WTC11 (cell line): ENCODE data around the gene MYLK3. TPM values are rescaled to one million over a fixed set of nuclear protein-coding genes. Genes with fewer than 3 reads are reported as not detected.

ENCODE experiments used
- ATAC-seq: fragments of 200-7000 bp; cut with Tn5 transposase; 2 replicates; pipeline ENCODE4 v1.10.0; 2021; ENCODE audit warnings: mild to moderate bottlenecking, moderate library complexity
- CTCF ChIA-PET: fragments of 300-600 bp; sonication (Branson Sonifier 250); formaldehyde crosslinking; loops from one replicate; lab custom pipeline; 2021; ENCODE audit warnings: antibody characterized with exemption; lab: Charles Lee
- POLR2A ChIA-PET: fragments of 350-600 bp; sonication (Branson Sonifier 250); formaldehyde crosslinking; loops from one replicate; lab custom pipeline; 2021; ENCODE audit warnings: antibody characterized with exemption; lab: Charles Lee
- DNase-seq: peaks from one replicate; pipeline ENCODE4 v3.0.0; 2021; ENCODE audit warnings: low spot score
- H3K27ac Mint-ChIP-seq: 2 replicates; pipeline ENCODE4 v1.8.0; 2021; ENCODE audit warnings: mixed read lengths
- H3K27me3 Mint-ChIP-seq: 2 replicates; pipeline ENCODE4 v1.8.0; 2021; ENCODE audit warnings: low read depth, mild to moderate bottlenecking, moderate library complexity, mixed read lengths
- H3K36me3 Mint-ChIP-seq: 2 replicates; pipeline ENCODE4 v1.8.0; 2021; ENCODE audit warnings: mixed read lengths
- H3K4me1 Mint-ChIP-seq: 2 replicates; pipeline ENCODE4 v1.8.0; 2022; ENCODE audit warnings: mixed read lengths
- H3K4me3 Mint-ChIP-seq: 2 replicates; pipeline ENCODE4 v1.8.0; 2021; ENCODE audit warnings: mild to moderate bottlenecking, moderate library complexity, mixed read lengths
- H3K9me3 Mint-ChIP-seq: 2 replicates; pipeline ENCODE4 v1.8.0; 2021; ENCODE audit warnings: mixed read lengths
- AFF4 ChIP-seq: sonication (generic); formaldehyde crosslinking; IDR thresholded peaks from 2 replicates; pipeline ENCODE4 v1.8.1; 2023; ENCODE audit warnings: mild to moderate bottlenecking, missing genetic modification reagents, borderline replicate concordance
- ARID4B ChIP-seq: sonication (generic); formaldehyde crosslinking; IDR thresholded peaks from 2 replicates; pipeline ENCODE4 v1.8.0; 2023; ENCODE audit warnings: missing genetic modification reagents, mild to moderate bottlenecking, borderline replicate concordance
- ELF4 ChIP-seq: sonication (generic); formaldehyde crosslinking; IDR thresholded peaks from 2 replicates; pipeline ENCODE4 v1.8.1; 2022; ENCODE audit warnings: low read depth, mild to moderate bottlenecking, moderate library complexity, missing genetic modification reagents
- ESRRA ChIP-seq: sonication (generic); formaldehyde crosslinking; IDR thresholded peaks from 2 replicates; pipeline ENCODE4 v1.8.1; 2022; ENCODE audit warnings: mild to moderate bottlenecking, missing genetic modification reagents, borderline replicate concordance
- ETV6 ChIP-seq: sonication (generic); formaldehyde crosslinking; IDR thresholded peaks from 2 replicates; pipeline ENCODE4 v1.8.1; 2022; ENCODE audit warnings: mild to moderate bottlenecking, missing genetic modification reagents
- FOXJ3 ChIP-seq: sonication (generic); formaldehyde crosslinking; IDR thresholded peaks from 2 replicates; pipeline ENCODE4 v1.9.0; 2021; ENCODE audit warnings: missing genetic modification reagents, mild to moderate bottlenecking, borderline replicate concordance
- HMGXB4 ChIP-seq: sonication (generic); formaldehyde crosslinking; IDR thresholded peaks from 2 replicates; pipeline ENCODE4 v1.8.1; 2023; ENCODE audit warnings: mild to moderate bottlenecking, moderate library complexity, missing genetic modification reagents
- JUN ChIP-seq: sonication (generic); formaldehyde crosslinking; IDR thresholded peaks from 2 replicates; pipeline ENCODE4 v1.8.0; 2023; ENCODE audit warnings: mild to moderate bottlenecking, missing genetic modification reagents
- NR3C1 ChIP-seq: sonication (generic); formaldehyde crosslinking; conservative IDR thresholded peaks from 2 replicates; pipeline ENCODE4 v1.8.1; 2023; ENCODE audit warnings: low read depth, mild to moderate bottlenecking, missing genetic modification reagents
- OVOL2 ChIP-seq: fragments of 250-450 bp; sonication (Bioruptor Pico); IDR thresholded peaks from 2 replicates; pipeline ENCODE4 v1.9.0; 2021; ENCODE audit warnings: mild to moderate bottlenecking, borderline replicate concordance
- RORB ChIP-seq: fragments of 250-450 bp; sonication (Bioruptor Pico); IDR thresholded peaks from 2 replicates; pipeline ENCODE4 v1.9.0; 2021; ENCODE audit warnings: mild to moderate bottlenecking
- TP53 ChIP-seq: sonication (generic); formaldehyde crosslinking; IDR thresholded peaks from 2 replicates; pipeline ENCODE4 v1.8.1; 2023; ENCODE audit warnings: mild to moderate bottlenecking, missing genetic modification reagents
- ZNF512 ChIP-seq: sonication (generic); formaldehyde crosslinking; IDR thresholded peaks from 2 replicates; pipeline ENCODE4 v1.8.1; 2022; ENCODE audit warnings: missing genetic modification reagents, borderline replicate concordance
- ZNF532 ChIP-seq: fragments of 250-450 bp; sonication (Bioruptor Pico); IDR thresholded peaks from 2 replicates; pipeline ENCODE4 v1.9.0; 2021; ENCODE audit warnings: mild to moderate bottlenecking, borderline replicate concordance
- ZNF671 ChIP-seq: fragments of 250-450 bp; sonication (Bioruptor Pico); IDR thresholded peaks from 2 replicates; pipeline ENCODE4 v1.8.0; 2021; ENCODE audit warnings: mild to moderate bottlenecking
- total RNA-seq: library from RNA; stranded (reverse); gene quantifications from 3 replicates; pipeline ENCODE4 v1.2.3, GENCODE V29; 2021
- TF ChIP-seq, protein P1 (sequence below): sonication (generic); formaldehyde crosslinking; IDR thresholded peaks from 2 replicates; pipeline ENCODE4 v1.8.1; 2023; ENCODE audit warnings: mild to moderate bottlenecking, missing genetic modification reagents
- TF ChIP-seq, protein P2 (sequence below): sonication (generic); formaldehyde crosslinking; IDR thresholded peaks from 2 replicates; pipeline ENCODE4 v1.8.1; 2022; ENCODE audit warnings: low read depth, missing genetic modification reagents, borderline replicate concordance

The MYLK3 gene
- total RNA-seq, 1 experiment from 2014 or later = 0.79 TPM

- TF ChIP-seq ZNF532 (CRISPR knock-in tag) = no peak
- TF ChIP-seq ESRRA (CRISPR knock-in tag) = no peak
- no peak for TF ChIP-seq OVOL2 (CRISPR knock-in tag)
- no peak for TF ChIP-seq ZNF512 (CRISPR knock-in tag)
- TF ChIP-seq, protein P1, sequence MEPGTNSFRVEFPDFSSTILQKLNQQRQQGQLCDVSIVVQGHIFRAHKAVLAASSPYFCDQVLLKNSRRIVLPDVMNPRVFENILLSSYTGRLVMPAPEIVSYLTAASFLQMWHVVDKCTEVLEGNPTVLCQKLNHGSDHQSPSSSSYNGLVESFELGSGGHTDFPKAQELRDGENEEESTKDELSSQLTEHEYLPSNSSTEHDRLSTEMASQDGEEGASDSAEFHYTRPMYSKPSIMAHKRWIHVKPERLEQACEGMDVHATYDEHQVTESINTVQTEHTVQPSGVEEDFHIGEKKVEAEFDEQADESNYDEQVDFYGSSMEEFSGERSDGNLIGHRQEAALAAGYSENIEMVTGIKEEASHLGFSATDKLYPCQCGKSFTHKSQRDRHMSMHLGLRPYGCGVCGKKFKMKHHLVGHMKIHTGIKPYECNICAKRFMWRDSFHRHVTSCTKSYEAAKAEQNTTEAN (CRISPR knock-in tag) = no peak
- TF ChIP-seq AFF4 (CRISPR knock-in tag) = no peak
- TF ChIP-seq ETV6 (CRISPR knock-in tag) = no peak
Measured at GRCh38 chr16:46774743-46775177, 26.6 kb upstream of the MYLK3 start (continued).

GRCh38 chr16:46772463-46772862 is 24.3 kb upstream of the MYLK3 start:
- POLR2A ChIA-PET = no interaction called here
- TF ChIP-seq HMGXB4 (no peak), TP53 (CRISPR knock-in tag) (no peak), ZNF671 (CRISPR knock-in tag) (no peak), FOXJ3 (CRISPR knock-in tag) (no peak), RORB (no peak), ELF4 (CRISPR knock-in tag) (no peak), NR3C1 (CRISPR knock-in tag) (no peak), JUN (CRISPR knock-in tag) (no peak), ARID4B (CRISPR knock-in tag) (no peak)
- TF ChIP-seq, protein P2, sequence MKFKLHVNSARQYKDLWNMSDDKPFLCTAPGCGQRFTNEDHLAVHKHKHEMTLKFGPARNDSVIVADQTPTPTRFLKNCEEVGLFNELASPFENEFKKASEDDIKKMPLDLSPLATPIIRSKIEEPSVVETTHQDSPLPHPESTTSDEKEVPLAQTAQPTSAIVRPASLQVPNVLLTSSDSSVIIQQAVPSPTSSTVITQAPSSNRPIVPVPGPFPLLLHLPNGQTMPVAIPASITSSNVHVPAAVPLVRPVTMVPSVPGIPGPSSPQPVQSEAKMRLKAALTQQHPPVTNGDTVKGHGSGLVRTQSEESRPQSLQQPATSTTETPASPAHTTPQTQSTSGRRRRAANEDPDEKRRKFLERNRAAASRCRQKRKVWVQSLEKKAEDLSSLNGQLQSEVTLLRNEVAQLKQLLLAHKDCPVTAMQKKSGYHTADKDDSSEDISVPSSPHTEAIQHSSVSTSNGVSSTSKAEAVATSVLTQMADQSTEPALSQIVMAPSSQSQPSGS (CRISPR knock-in tag) = no peak

More at GRCh38 chr16:46772463-46772862, 24.3 kb upstream of the MYLK3 start:
- no peaks in the 10 kb centered on the region for H3K9me3 Mint-ChIP-seq
- DNase-seq (no peak), ATAC-seq (no peak)
- no peaks in the 10 kb centered on the region; the same call in 1 of the 2 replicates for H3K27me3 Mint-ChIP-seq
- no peaks in the 10 kb centered on the region for H3K36me3 Mint-ChIP-seq
- H3K4me3 Mint-ChIP-seq = no peak overlapping the region
- 0 out of 2 replicates have a peak, but pooled peaks cover 3% of the 10 kb centered on the region for H3K4me1 Mint-ChIP-seq
- H3K27ac Mint-ChIP-seq = no peak overlapping the region
- CTCF ChIA-PET = no interaction called here
